GM12875 (cell line): ENCODE data around the gene CD5L.

ENCODE experiments used
- H3K4me3 ChIP-seq: one replicate; pipeline ENCODE4 v1.5.1; 2011; ENCODE audit warnings: low read depth, low read length, control low read depth
- TF ChIP-seq, protein P1 (sequence below): IDR thresholded peaks from 2 replicates; pipeline ENCODE4 v1.5.1; 2011; ENCODE audit warnings: low read depth, mild to moderate bottlenecking, control low read depth, inconsistent platforms, low read length, moderate library complexity, borderline replicate concordance; ENCODE audit not compliant: insufficient read depth

The CD5L gene

DNA sequence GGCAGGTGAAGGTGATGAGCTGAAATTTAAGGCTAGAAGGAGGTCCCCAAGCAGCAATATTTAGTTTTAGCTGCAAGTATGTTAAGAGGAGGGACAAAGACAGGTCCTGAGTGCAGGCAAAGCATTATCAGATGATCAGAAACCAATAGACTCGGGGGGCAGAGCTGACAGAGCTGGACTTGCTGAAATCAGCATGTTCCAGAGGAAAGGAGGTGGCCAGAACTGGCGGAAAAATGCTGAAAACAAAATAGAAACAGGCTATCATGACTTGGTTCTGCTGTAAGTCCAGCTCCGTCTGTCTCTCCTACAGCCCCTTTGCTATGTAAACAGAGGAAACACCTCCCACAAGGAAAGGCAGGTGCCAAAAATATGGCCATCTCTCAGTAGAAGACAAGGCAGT, at the start of gene CD5L:
TSS of gene CD5L (minus strand) at position 101 of the 400 bp plus-strand sequence. CDS start 107 bp downstream, outside the sequence.
- TF ChIP-seq, protein P1, sequence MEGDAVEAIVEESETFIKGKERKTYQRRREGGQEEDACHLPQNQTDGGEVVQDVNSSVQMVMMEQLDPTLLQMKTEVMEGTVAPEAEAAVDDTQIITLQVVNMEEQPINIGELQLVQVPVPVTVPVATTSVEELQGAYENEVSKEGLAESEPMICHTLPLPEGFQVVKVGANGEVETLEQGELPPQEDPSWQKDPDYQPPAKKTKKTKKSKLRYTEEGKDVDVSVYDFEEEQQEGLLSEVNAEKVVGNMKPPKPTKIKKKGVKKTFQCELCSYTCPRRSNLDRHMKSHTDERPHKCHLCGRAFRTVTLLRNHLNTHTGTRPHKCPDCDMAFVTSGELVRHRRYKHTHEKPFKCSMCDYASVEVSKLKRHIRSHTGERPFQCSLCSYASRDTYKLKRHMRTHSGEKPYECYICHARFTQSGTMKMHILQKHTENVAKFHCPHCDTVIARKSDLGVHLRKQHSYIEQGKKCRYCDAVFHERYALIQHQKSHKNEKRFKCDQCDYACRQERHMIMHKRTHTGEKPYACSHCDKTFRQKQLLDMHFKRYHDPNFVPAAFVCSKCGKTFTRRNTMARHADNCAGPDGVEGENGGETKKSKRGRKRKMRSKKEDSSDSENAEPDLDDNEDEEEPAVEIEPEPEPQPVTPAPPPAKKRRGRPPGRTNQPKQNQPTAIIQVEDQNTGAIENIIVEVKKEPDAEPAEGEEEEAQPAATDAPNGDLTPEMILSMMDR: no peak
- H3K4me3 ChIP-seq: no peak within 1 kb of the TSS

DNA sequence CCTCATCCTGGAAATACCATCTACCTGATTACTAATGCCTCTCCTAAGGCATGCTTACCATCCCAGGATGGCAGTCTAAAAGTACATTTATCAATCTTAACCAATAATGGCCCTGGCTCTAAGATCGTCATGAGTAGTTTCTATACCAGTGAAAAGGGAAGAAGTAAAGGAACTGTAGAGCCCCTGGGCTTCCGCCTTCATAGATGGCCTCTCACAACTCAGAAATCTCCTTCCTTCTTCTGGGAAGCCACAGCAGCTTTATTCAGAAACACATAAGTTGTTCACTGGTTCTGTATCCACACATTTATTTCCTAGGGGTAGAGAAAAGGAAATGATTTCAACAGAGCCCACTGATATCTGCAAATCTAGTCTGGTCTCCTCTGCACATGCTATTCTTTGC, 41.0 kb upstream of the CD5L start:
- no peak overlapping the region for H3K4me3 ChIP-seq
- TF ChIP-seq, protein P1: no peak

DNA sequence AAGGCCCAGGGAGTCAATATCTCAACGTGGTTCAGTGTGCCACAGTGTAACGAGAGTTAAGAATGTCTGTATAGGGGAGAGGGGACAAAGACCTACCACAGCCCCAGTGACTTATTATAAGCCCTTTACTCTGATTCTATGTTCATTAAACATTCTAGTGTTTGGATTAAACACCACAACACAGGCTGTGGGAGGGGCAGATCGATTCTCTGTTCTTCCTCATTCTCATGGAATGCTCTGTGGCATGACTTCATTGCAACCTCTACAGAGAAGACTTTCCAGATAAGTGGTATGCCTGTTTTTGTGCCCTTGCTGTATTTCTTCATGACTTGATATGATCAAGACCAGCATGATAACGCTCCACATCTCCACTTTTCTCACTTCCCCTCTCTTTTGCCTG, 39.0 kb upstream of the CD5L start:
- TF ChIP-seq, protein P1: no peak
- no peak overlapping the region for H3K4me3 ChIP-seq

DNA sequence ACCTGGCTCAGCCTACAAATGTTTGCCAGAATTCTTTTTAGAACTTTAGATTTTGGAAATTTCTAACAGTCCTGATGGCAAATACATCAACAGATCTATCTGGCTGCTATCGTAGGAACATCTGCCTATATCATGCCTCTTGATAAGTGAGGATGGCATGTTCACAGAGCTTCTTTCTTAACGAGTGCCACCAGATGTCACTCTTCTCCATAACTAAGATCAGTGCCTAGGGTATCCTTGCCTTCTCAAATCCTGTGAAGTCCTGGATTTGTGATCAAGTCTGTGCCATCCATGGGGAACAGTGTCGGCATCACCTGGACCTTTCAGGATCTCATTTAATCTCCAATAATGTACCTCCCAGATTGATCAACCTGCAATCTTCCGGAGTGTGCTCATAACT, 36.5 kb upstream of the CD5L start:
- no peak overlapping the region for H3K4me3 ChIP-seq
- TF ChIP-seq, protein P1: peak; percentile 30; the same call in 1 of the 2 replicates

DNA sequence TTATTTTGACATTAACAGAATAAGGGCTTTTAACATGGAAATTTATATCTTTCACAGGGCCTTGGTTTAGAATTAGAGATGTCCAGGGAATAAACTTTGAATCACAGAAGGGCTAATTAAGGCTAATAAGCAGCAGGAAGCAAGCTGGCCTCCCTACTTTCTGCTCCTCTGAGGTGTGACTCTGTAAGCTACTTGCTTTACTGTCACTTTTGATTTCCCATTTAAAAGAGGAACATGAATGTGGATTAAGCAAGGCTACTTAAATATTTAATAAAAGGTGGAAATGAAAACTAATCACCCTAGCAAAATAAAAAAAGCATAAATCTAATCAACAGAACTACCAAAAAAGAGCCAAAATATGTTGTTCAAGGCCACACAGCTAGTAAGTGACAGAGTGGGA, 28.9 kb upstream of the CD5L start:
- H3K4me3 ChIP-seq: no peak overlapping the region
- TF ChIP-seq, protein P1: no peak

DNA sequence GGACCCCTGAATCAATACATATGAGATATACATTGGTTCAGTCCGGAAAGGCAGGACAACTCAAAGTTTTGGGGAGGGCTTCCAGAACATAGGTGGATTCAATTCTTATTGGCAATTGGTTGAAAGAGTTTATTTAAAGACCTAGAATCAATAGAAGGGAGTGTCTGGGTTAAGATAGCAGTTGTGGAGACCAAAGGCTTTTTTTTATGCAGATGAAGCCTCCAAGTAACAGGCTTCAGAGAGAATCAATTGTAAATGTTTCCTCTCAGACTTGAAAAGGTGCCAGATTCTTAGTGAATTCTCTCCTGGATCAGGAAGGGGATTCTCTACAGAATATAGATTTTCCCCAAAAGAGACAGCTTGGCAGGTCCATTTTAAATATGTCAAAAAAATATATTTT, 27.0 kb upstream of the CD5L start:
- H3K4me3 ChIP-seq: no peak overlapping the region
- TF ChIP-seq, protein P1: no peak

DNA sequence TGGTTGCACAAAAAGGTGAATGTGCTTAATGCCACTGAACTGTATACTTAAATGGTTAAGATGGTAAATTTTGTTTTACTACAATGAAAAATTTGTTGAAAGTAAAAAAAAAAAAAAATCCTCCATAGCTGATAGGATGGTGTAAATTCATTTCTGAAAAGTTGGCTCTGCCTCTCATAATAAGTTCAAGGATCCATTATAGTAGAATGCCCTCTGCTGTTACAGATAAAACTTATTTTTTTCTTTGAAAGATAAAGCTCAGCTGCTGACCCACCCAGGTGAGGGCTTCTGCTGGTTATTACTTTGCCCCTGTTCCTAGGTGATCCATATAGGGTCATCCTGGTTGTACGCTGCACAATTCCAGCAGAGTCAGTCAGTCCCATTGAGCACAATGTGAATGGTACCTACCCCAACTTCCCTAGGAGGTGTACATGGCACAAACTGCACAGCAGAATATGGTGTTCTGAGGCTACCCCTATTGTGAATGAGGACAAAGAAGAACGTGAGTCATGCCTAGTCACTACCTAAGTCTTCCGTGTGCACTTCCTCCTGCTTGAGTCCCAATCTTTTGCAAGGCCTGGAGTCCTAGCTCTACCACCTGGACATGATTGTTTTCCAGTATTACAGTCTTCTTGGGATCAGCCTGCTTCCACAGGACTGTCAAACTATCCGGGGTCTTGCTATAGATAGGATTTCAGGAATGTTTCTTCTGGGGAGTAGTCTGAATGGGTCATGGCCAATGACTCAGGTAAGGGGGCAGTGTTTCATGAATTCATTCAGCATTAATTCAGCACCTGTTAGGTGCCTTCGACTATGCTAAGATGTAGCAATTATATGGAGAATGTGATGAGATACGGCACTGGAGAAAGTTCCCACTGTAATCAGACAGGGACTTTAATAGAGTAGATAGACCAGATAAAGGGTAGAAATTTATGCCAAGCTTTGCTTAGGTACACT, 20.8 kb upstream of the CD5L start:
- TF ChIP-seq, protein P1: no peak
- H3K4me3 ChIP-seq: no peak overlapping the region
